ENCODE results near the gene DOK7. TPM values are rescaled to one million over a fixed set of nuclear protein-coding genes. Genes with fewer than 3 reads are reported as not detected.

Gene DOK7
- polyA plus RNA-seq, 4 donors: 0.42 to 3.3 (median 1.3) TPM

DNA sequence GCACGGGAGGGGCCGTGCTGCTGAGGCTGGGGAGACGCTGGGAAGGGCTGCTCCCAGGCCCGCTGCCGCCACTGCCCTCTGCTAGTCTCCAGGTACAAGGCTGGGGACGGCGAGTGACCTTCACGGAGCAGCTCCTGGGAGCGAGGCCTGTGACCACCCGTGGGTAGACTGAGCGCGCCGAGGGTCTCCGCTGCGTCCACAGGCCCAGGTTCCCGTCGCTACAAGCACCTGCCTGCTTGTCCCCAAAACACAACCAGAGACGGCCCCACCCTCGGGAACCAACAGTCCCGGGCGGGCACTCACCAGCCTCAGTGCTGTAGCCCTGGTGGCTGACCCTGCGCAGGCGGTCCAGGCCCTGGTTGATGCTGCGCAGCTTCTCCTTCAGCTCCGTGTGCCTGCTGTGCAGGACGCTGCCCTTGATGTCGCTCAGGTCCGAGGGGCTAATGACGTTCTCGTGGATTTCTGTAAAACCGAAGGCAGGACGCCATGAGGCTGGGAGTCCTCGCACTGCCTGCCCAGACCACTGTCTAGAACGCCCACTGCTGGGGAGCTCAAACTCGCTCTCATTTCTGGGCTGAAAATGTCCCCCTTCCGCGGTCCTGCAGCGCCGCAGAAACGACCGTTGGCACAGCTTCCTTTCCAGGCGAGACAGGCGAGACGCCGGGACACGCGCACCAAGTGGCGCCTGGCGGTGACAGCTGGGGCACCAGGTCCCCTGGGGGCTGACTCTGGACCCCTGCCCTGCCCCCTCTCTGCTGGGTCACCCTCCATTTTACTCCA is 54.8 kb downstream of the DOK7 start:
- no peak for DNase-seq (ENCODE audit: low read depth in 4 of 4, low spot score in 3 of 4)

- no peak for DNase-seq (ENCODE audit: low read depth in 4 of 4, low spot score in 3 of 4)
Measured at GRCh38 chr4:3518511-3518880, 55.4 kb downstream of the DOK7 start.

- no peak for DNase-seq (ENCODE audit: low read depth in 4 of 4, low spot score in 3 of 4)
Measured at GRCh38 chr4:3518941-3519340, 55.8 kb downstream of the DOK7 start.

DNA sequence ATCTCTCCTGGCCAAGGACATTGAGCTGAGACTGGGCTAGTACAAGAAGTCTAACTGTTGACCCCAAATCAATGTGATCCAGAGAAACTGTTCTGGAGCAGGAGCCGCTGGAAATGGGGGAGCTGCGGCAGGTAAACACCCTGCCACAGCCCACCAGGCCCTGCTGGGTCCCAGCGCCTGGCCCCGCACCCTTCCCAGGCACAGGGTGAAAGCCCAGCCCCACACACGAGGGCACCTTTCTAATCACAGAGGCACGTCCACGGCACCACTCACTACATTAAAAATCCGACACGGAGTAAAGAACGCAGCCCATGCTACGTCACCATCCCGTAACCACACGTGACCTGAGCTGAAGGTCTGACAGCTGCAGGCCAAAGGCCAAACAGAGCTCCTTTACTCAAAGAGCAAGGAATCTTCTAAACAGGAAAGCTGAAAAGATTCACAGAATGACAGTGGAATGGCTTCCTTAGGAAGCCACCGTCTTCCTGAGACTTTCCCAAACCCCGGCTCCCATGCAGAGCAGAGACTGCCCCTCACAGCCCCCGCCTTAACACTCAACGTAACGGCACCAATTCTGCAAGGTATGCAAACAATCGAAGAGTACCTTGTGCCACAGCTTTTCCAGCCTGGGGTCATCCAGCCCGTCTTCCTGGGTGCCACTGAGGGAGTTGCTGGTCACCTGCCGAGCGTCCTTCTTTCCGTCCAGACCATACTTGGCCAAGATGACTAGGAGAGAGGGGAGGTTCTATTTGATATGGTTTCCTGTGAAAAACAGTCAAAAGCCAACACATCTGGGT is 56.6 kb downstream of the DOK7 start:
- DNase-seq (ENCODE audit: low read depth in 4 of 4, low spot score in 3 of 4): no peak

GRCh38 chr4:3520276-3520675 is 57.2 kb downstream of the DOK7 start:
- no peak for DNase-seq (ENCODE audit: low read depth in 4 of 4, low spot score in 3 of 4)

DNA sequence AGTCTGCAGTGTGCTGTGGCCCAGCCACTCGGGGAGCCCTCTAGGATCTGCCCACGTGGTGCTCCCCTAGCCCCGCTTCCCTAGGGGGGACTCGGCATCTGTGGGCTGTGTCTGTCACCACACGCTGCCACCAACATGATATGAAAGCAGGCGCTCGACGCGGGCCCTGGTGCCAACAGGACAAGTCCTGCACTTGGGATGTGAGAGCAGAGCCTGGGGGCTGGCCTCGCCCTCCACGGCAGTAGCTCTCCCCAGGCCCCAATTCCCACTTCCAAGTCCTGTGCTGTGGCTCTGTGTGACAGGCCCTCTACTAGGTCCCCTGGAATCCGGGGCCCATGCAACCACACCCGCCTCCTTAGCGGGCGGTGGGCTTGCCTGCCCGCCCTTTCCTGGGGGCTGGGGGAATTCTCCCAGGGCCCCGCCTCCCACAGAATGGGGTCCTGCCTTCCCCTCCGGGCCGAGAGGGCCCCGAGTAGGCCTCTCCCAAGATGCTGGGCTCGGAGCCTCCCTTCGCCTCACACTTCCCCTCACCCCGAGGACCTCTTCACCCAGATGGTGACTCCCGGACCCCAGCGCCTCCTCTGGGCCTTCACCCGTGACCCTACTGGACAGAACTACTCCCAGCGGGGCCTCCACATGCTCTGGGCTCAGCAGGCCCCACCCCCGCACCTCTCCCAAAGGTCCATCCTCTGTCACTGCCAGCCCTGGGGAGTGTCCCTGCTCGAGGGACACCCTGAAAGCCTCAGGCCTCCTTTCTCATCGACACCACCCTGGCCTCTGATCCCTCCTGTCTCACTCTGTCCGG is 57.9 kb downstream of the DOK7 start:
- no peak for DNase-seq (ENCODE audit: low read depth in 4 of 4, low spot score in 3 of 4)

- DNase-seq (ENCODE audit: low read depth in 4 of 4, low spot score in 3 of 4): no peak
Measured at GRCh38 chr4:3521621-3522325, 58.7 kb downstream of the DOK7 start.

DNA sequence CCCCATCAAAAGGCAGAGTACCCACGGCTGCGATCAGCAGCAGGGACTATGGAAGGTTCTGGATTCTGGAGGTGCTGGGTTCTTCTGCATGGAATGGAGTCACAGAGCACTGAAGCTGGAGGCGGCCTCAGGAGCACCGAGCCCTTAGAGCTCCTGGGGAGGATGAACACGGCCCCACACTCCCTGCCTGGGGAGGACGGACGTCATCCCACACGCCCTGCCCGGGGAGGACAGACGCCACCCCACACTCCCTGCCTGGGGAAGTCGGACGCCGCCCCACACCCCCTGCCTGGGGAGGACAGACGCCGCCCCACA is 59.2 kb downstream of the DOK7 start:
- DNase-seq (ENCODE audit: low read depth in 4 of 4, low spot score in 3 of 4): no peak

DNA sequence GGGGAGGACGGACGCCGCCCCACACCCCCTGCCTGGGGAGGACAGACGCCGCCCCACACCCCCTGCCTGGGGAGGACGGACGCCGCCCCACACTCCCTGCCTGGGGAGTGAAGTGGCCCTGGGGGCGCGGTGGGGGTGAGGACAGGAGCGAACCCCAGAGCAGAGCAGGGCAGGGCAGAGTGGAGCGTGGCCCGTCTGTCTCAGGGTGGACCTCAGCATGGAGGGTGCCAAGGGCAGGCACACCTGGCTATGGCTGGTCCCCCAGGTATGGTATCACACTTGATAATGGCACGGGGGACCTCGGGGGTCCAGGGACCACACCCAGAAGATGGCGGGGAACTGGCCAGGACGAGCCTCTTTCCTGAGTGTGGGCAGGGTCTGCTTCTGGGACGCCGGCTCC is 59.5 kb downstream of the DOK7 start:
- DNase-seq (ENCODE audit: low read depth in 4 of 4, low spot score in 3 of 4): no peak

- DNase-seq (ENCODE audit: low read depth in 4 of 4, low spot score in 3 of 4): no peak
Measured at GRCh38 chr4:3523146-3523627, 60.1 kb downstream of the DOK7 start.

GRCh38 chr4:3523628-3524221 is 60.6 kb downstream of the DOK7 start:
- no peak for DNase-seq (ENCODE audit: low read depth in 4 of 4, low spot score in 3 of 4)

- DNase-seq (ENCODE audit: low read depth in 4 of 4, low spot score in 3 of 4): no peak
Measured at GRCh38 chr4:3524349-3524748, 61.2 kb downstream of the DOK7 start.

GRCh38 chr4:3524920-3525319 is 61.8 kb downstream of the DOK7 start:
- DNase-seq (ENCODE audit: low read depth in 4 of 4, low spot score in 3 of 4): no peak

DNA sequence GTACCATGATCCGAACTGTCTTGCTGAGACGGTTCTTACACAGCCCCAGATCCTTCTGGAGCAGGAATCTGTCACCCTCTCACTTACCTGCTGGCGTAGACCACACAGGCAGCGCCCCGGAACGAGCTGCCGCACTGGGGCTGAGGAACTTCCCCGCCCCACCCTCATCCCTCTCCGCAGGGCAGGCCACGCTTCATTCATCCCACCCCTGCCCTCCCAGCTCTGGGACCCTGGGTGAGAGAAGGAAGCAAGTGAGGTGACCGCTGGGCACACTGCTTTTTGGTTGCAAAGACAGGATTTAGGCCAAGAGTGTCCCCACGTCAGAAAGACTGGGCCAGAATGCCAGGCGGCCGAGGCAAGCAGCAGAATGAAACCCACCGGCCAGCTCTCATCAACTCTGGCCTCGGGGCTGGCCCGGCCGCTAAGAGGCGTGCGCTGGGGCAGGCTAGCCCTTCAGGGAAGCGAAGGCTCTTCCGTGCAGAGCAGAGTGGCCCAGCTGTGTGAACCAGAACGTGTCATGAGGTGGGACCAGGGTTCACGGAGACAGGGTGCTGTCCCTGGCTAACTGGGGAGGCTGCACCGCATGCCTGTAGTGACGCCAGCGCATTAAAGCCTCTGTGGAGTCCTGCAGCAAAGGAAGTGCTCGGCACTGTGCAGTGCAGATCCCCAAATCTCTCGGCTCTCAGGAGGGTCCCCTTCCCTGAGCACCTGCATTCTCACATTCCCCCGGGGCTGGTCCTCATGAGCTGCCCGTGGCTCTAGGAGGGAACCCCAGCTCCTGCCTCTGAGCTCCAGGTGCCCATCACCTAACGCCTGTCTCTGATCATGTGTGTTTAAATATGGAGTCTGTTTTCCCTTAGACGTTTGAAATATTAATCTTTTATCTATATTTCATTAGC is 62.7 kb downstream of the DOK7 start:
- DNase-seq (ENCODE audit: low read depth in 4 of 4, low spot score in 3 of 4): no peak

DNA sequence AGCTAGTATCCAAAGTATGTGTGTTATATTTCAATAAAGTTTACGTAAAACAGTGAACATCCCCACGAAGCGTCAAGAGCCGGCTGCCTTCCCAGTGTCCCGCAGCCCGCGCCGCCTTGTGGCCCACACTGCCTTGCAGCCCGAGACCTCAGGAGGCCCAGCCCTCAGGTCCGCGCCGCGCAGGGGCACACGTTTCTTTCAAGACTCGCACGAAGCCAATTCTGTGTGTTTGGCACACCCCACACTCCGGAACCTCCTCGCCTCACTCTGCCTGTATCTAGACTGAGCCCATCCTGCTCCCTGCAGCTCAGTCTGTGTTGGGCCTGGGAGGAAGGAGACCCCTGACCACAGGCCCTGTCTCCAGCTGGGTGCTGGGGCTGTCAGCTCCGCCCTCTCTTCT is 63.4 kb downstream of the DOK7 start:
- DNase-seq (ENCODE audit: low read depth in 4 of 4, low spot score in 3 of 4): no peak

GRCh38 chr4:3527101-3527913 is 64.2 kb downstream of the DOK7 start:
- DNase-seq (ENCODE audit: low read depth in 4 of 4, low spot score in 3 of 4): no peak

GRCh38 chr4:3527914-3528876 is 65.1 kb downstream of the DOK7 start:
- DNase-seq (ENCODE audit: low read depth in 4 of 4, low spot score in 3 of 4): no peak
